Measurements from ENCODE around the gene MRPL58.
A peak's percentile ranks its signal among the peaks of the same experiment; 100 is the strongest.
"Not testable (repeated sequence)": the region's sequence is repeated elsewhere in the genome, so short reads cannot be mapped to it uniquely, and the experiment has no call there.

Gene MRPL58

GRCh38 chr17:74981979-74982662, 30.3 kb upstream of the MRPL58 start:
- intact Hi-C loops (cut with DNase I; ENCODE audit: low total_unique reads) = no loop called here
- Histone ChIP-seq H3K9me3 (no peaks in the 10 kb centered on the region), H3K27ac (peak overlapping the region; percentile 89 to 91), H3K4me1 (peaks cover 0 to 19% (median 13%) of the 10 kb centered on the region in 4 donors), H3K36me3 (no peaks in the 10 kb centered on the region), H3K4me3 (peak overlapping the region; percentile 55 to 57), H3K27me3 (no peaks in the 10 kb centered on the region)
- TF ChIP-seq CTCF (IDR thresholded peaks at IDR 0.05) = peak in 1 of 2 experiments; percentile 21
- DNase-seq = peak; percentile 59 to 83

GRCh38 chr17:74982663-74983313, 29.7 kb upstream of the MRPL58 start:
- intact Hi-C loops (cut with DNase I; ENCODE audit: low total_unique reads); DNase-seq; H3K36me3 ChIP-seq; H3K9me3 ChIP-seq; H3K27me3 ChIP-seq: not testable (repeated sequence)
- H3K4me1 ChIP-seq = peaks cover 0 to 20% (median 13%) of the 10 kb centered on the region in 4 donors
- H3K27ac ChIP-seq = peak overlapping the region; percentile 89 to 91
- H3K4me3 ChIP-seq = peak overlapping the region; percentile 55 to 57

- TF ChIP-seq CTCF (IDR thresholded peaks at IDR 0.05) = no peak
- Histone ChIP-seq H3K36me3 (no peaks in the 10 kb centered on the region), H3K27me3 (no peaks in the 10 kb centered on the region), H3K9me3 (no peaks in the 10 kb centered on the region), H3K4me1 (peaks cover 0 to 39% (median 29%) of the 10 kb centered on the region in 4 donors), H3K4me3 (no peak overlapping the region), H3K27ac (no peak overlapping the region)
- DNase-seq = no peak
- intact Hi-C loops (cut with DNase I; ENCODE audit: low total_unique reads) = loop anchor here (5.0 kb wide), 1 partner anchor 46 kb away; no protein-coding TSS in a partner anchor
These were observed 26.3 kb upstream of the MRPL58 start for GRCh38 chr17:74986206-74986576.

- Histone ChIP-seq H3K4me3 (peak within 1 kb of the TSS; percentile 65 to 97), H3K36me3 (no peaks in the 10 kb centered on the region), H3K27me3 (no peaks in the 10 kb centered on the region), H3K27ac (peak within 1 kb of the TSS; percentile 93 to 95), H3K9me3 (no peaks in the 10 kb centered on the region), H3K4me1 (peaks cover 0 to 32% (median 23%) of the 10 kb centered on the region in 4 donors)
- peak; percentile 98 to 99 for DNase-seq
- peak in 1 of 2 experiments; percentile 2 for TF ChIP-seq CTCF (IDR thresholded peaks at IDR 0.05)
- intact Hi-C loops (cut with DNase I; ENCODE audit: low total_unique reads) = loop anchor here (5.0 kb wide), 1 partner anchor 45 kb away; no protein-coding TSS in a partner anchor
These were observed 25.0 kb upstream of the MRPL58 start, which contains the start of gene CDR2L for GRCh38 chr17:74987418-74987908. Gene CDR2L, plus strand, starts transcription at chr17:74987632. Its CDS starts 412 bp downstream, at chr17:74988044.

GRCh38 chr17:74987909-74988711, 24.4 kb upstream of the MRPL58 start:
- Histone ChIP-seq H3K4me3 (peak overlapping the region; percentile 65 to 97), H3K36me3 (no peaks in the 10 kb centered on the region), H3K27me3 (no peaks in the 10 kb centered on the region), H3K4me1 (peaks cover 0 to 28% (median 20%) of the 10 kb centered on the region in 4 donors), H3K9me3 (no peaks in the 10 kb centered on the region), H3K27ac (peak overlapping the region; percentile 93 to 95)
- TF ChIP-seq CTCF (IDR thresholded peaks at IDR 0.05) = peak in 1 of 2 experiments; percentile 46
- intact Hi-C loops (cut with DNase I; ENCODE audit: low total_unique reads) = loop anchor here (5.0 kb wide), 1 partner anchor 44 kb away; no protein-coding TSS in a partner anchor
- peak; percentile 88 to 92 for DNase-seq
